HG02973 (cell line): ENCODE measurements around the gene FKBP2.

Source experiments
- ATAC-seq: cut with Tn5 transposase; IDR thresholded peaks from one replicate; pipeline ENCODE4 v1.9.1; 2021; ENCODE audit warnings: moderate library complexity; ENCODE audit not compliant: unreplicated experiment

Gene FKBP2

DNA sequence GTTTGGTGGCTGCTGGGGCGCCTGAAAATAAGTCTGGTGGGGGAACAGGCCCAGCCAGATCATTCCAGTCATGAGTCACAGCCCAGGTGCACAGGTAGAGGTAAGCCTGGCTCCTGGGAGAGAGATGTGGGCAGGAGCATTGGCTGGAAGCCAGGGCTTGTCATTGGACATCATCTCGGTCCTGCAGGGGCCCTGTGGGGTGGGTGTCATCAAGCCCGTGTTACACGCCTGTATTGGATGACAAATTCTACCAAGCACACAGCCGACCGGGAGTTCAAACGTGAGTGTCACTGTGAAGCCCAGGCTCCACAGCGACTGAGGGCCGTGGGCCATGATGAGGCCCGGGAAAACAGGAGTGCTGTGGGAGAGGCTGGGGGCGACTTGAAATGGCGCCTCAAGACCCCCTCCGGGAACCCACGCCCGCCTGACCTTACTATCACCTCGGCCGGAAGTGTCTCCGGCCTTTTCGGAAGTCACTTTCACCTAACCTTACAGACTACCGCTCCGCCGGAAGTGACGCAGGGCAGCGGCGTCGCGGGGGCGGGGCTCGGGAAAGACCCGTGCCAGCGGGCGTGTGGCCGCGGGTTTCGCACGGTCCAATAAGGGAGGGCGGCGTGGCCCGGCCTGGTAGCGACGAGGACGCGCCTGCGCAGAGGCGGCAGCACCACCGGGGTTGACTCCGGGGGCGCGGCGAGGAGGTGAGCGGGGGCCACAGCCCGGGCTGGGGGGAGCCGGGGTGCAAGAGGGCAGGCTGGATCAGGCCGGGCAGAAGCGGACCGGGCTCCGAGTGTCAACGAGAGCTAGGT is at the start of gene FKBP2:
TSS of gene FKBP2 (plus strand) at position 661 of the 806 bp plus-strand sequence. CDS start 1,293 bp downstream, outside the sequence.
- peak; percentile 31 for ATAC-seq

DNA sequence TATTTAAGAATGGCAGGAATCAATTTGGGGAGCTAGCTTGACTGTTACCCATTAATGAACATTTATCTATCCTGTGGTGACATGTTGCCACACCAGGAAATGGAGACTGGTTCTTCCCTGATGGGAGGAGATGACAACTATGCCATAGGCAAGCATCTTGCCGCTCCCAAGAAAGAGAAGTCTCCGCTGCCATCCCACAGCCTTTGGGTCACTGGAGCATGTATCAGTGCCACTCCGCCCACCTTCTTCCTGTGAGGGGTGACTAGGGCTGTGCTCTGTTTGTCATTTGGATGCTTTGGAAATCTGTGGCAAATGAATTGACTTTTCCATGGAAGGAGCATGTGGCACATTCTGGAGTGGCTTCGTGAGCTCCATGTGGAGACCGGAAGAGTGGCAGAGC is 48.5 kb upstream of the FKBP2 start:
- no peak for ATAC-seq

DNA sequence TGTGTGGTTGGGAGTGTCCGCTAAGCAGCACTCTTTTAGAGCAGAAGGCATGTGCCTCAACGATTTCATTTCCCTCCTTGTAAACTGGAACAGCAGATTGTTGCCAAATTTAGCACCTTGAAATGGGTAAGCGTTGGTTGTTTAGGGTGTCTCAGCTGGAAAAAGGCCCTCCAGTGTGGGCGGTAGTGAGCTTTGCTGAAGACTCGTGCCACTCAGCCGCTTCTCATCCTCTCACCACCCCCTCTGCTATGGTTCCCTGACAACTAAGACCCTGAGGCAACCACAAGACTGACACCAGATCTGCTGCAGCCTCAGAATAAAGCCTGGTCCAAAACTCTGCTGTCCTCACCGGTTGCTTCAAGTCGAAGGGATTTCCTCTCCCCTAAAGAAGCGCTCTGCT is 44.3 kb upstream of the FKBP2 start:
- no peak for ATAC-seq

- no peak for ATAC-seq
Observed at GRCh38 chr11:64198511-64198910, 42.4 kb upstream of the FKBP2 start.

GRCh38 chr11:64201543-64201942 is 39.4 kb upstream of the FKBP2 start:
- ATAC-seq: no peak

DNA sequence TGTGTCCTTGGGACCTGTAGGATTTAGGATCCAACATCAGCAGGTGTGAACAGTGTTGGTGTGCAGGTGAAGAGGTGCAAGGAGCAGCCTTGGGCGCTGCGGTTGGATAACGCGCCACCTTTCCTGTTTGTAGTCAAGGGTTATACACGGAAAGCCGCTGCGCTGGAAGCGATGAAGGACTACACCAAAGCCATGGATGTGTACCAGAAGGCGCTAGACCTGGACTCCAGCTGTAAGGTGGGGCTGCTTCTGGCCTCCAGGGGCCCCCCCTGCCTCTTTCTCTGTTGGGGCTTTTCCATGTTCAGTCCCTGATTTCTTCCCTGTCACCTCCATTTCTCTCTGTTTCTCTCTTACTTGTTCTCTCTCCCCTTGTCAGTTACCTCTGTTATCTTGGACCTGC is 37.9 kb upstream of the FKBP2 start:
- ATAC-seq: no peak

DNA sequence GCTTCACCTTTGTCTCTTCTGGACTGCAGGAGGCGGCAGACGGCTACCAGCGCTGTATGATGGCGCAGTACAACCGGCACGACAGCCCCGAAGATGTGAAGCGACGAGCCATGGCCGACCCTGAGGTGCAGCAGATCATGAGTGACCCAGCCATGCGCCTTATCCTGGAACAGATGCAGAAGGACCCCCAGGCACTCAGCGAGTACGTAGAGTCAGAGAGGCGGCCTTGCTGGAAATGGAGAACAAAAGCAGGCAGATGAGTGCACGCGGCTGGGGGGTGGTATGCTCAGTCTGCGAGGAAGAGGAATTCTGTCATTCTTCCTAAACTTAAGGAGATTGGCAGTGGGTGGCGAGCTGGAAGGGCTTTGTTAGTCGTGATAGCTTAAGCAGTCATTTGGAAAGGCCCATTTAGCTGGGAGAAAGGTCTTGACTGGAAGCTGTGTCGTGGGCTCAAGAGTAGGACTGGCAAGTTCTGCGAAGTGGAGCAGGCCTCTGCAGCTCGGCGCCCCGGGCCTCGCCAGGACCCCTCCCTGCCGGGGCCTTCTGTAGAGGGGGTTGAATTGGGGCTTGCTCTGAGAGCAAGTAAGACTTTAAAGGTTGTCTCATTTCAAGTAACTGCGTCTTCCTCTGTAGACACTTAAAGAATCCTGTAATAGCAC is 37.3 kb upstream of the FKBP2 start:
- no peak for ATAC-seq

DNA sequence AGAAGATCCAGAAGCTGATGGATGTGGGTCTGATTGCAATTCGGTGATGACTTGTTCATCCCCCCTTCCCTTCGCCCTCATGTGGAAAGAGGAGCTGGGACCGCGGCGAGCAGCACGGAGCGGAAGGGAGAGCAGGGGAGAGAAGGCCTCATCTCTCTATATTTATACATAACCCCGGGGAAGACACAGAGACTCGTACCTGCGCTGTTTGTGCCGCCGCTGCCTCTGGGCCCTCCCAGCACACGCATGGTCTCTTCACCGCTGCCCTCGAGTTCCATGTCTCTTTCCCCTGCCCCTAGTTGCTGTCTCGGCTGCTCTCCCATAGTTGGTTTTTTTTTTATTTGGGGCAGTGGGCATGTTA is 36.8 kb upstream of the FKBP2 start:
- no peak for ATAC-seq

GRCh38 chr11:64204464-64204989 is 36.4 kb upstream of the FKBP2 start:
- ATAC-seq: no peak

DNA sequence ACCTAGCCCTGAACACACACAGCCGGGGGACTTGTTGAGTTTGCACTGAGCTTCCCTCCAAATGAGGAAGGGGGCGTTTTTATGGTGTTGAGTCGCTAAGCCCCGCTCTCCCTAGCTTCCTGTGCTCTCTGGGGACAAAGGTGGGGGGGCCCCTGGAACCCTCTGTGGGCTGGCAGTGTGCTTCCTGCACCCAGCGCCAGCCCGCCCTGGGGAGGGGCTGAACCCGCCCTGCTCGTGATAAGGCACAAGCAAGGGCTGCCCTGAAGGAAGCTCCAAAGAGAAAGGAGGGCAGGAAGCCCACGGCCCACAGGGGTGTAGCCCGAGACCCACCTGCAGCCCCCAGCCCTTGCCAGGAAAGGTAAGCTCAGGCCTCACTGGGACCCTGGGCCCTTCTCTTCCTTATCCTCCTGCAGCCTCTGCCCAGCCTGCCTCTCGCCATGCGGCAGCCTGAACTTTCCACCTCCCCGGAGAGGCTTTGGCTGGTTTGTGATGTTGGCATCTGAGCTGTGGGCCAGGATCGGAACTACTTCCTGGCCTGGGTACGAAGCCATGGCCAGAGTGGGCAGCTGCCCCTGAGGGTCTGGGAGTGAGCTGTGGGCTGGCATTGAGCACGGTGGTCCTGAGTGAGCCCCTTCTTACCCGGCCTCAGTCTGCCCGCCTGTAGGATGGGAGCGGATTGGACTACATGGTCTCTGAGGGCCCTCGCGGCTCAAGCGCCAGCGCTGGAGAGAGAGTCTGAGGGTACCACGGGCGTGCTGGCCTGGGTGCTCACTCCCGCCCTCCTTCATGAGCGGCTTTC is 34.2 kb upstream of the FKBP2 start, which contains the start of gene FERMT3:
TSS of gene FERMT3 (plus strand) at position 265 of the 799 bp plus-strand sequence. CDS start 644 bp downstream, outside the sequence.
- ATAC-seq: no peak

GRCh38 chr11:64207256-64208085 is 33.4 kb upstream of the FKBP2 start:
- peak; percentile 45 for ATAC-seq

- ATAC-seq: no peak
Observed at GRCh38 chr11:64208086-64208795, 32.7 kb upstream of the FKBP2 start.

DNA sequence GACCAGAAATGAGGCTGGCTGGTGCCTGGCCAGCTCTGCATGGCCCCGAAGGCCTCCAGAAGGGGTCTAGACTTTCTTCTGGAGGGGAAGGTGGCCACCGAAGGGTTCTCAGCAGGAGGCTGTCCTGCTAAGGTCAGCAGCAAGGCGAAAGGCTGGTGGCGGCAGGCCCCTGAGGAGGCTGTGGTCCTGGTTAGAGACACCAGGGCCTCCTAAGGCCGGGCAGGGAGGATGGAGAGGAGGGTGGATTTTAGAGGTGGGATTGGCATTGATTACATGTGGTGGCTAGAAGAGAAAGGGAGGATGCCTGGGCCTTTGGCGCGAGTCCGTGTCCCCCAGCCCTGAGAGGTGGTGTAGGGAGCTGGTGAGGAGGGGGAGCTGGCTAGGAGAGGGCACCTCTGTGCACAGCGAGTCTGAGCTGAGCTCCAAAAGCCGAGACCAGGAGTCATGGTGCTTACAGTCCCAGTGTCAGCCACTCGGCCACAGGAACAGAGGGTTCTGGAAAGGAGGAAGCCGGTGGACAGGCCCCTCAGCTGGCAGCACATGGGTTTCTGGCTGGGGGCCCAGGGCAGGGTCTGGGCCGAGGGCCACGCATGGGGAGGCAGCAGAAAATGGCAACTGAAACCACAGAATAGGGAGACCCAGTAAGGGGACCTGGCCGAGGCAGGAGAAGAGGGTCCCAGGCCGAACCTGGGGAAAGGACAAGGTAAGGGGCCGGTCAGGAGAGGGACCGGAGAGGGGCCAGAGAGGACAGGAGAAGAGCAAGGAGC is 31.9 kb upstream of the FKBP2 start:
- no peak for ATAC-seq

DNA sequence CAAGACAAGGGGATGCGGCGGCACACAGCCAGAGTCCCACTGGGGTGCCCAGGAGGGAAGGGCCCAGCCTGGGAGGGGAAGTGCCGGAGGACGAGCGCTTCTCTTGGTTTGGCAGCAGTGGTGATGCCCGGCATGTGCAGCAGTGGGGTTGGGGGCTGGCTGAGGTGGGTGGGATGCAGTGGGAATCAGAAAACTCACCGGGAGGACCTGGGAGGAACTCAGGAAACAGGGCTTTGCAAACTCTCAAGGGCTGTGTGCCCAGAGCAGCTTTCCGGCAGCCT is 31.4 kb upstream of the FKBP2 start:
- ATAC-seq: no peak

GRCh38 chr11:64210301-64211020 is 30.4 kb upstream of the FKBP2 start:
- no peak for ATAC-seq

DNA sequence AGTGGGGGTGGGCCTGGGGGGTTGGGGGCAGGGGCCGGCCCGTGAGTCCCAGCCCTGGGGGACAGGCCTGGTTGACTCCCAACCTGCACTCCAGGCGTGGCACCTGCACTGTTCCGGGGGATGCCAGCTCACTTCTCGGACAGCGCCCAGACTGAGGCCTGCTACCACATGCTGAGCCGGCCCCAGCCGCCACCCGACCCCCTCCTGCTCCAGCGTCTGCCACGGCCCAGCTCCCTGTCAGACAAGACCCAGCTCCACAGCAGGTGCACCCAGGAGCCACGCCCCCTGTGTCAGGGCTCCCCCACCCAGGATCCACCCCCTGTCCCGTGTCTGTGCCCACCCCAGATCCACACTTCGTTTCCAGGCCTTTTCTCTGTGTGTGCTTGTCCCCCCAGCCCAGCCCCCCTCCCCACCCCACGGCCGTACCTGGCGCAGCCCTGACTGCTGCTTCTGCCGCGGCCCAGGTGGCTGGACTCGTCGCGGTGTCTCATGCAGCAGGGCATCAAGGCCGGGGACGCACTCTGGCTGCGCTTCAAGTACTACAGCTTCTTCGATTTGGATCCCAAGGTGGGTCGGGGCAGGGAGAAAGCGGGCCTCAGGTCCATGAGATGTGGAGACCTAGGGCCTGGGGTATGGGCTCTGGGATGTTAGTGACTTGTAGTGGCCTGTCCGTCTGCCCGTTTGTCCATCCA is 29.6 kb upstream of the FKBP2 start:
- ATAC-seq: no peak

GRCh38 chr11:64216879-64217278 is 24.0 kb upstream of the FKBP2 start:
- no peak for ATAC-seq
